Right atrium auricular region (tissue), 2 donors: ENCODE results near the gene IGFL3. TPM values are rescaled to one million over a fixed set of nuclear protein-coding genes. Genes with fewer than 3 reads are reported as not detected.

Source experiments
- DNase-seq: peaks from one replicate; pipeline ENCODE4 v3.0.0-alpha.2; 2019; ENCODE audit warnings: low spot score
- H3K27ac ChIP-seq, 2 donors: fragments of 200-600 bp; sonication (generic); 1 replicate in 1 of 2; 2 replicates in 1 of 2; pipeline ENCODE4 v1.5.1; 2016 to 2019
- H3K27me3 ChIP-seq, 2 donors: fragments of 200-600 bp; sonication (generic); one replicate each; pipeline versions ENCODE4 v1.5.1 to v1.6.0; 2017 to 2019
- H3K36me3 ChIP-seq: fragments of 200-600 bp; sonication (generic); one replicate; pipeline ENCODE4 v1.5.1; 2016
- H3K4me1 ChIP-seq, 2 donors: fragments of 200-600 bp; sonication (generic); one replicate each; pipeline versions ENCODE4 v1.5.1 to v1.6.0; 2017 to 2019
- H3K4me3 ChIP-seq, 2 donors: fragments of 200-600 bp; sonication (generic); 1 replicate in 1 of 2; 2 replicates in 1 of 2; pipeline ENCODE4 v1.5.1; 2017 to 2019; ENCODE audit warnings: mild to moderate bottlenecking in 1 of 2, moderate library complexity in 1 of 2
- H3K9me3 ChIP-seq, 2 donors: fragments of 200-600 bp; sonication (generic); one replicate each; pipeline ENCODE4 v1.5.1; 2019
- CTCF ChIP-seq, 2 donors: fragments of 200-600 bp; sonication (generic); IDR thresholded peaks; one replicate each; pipeline ENCODE4 v1.5.1; 2019; ENCODE audit warnings: antibody characterized with exemption in 2 of 2
- total RNA-seq, 2 donors: library from RNA; depleted of rRNA; stranded (reverse); fragments of >200 nt; gene quantifications; one replicate each; pipeline ENCODE4 v1.1.0, GENCODE V29; 2016

The IGFL3 gene
- total RNA-seq, 2 donors from 2014 or later, result not detected

DNA sequence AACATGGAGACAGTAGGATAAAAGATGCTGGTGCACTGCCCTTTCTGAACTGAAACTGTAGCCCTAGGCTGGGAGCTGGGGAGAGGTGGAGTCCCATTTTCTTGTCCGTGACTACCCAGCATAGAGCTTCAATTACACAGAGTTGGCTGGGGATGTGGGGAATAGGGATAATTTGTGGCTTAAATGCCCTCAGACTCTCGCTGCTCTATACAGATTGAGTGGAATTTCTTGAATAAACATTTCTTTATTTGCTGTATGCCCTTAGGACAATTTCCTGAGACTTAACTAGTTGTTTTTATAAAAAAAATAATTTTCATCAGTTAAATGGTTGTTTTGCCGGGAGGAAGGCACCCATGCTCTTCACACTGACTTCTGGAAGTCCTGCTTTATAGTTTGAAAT is 30.7 kb upstream of the IGFL3 start:
- H3K36me3 ChIP-seq, result no peaks in the 10 kb centered on the region

GRCh38 chr19:46150606-46151005 is 26.1 kb upstream of the IGFL3 start:
- DNase-seq, result no peak
- no peak for TF ChIP-seq CTCF (IDR thresholded peaks at IDR 0.05)

More for the DNA sequence above, 30.7 kb upstream of the IGFL3 start:
- Histone ChIP-seq H3K9me3 (no peaks in the 10 kb centered on the region), H3K4me1 (no peaks in the 10 kb centered on the region), H3K4me3 (no peak overlapping the region), H3K27ac (no peak overlapping the region), H3K27me3 (no peaks in the 10 kb centered on the region)
- no peak for DNase-seq
- no peak for TF ChIP-seq CTCF (IDR thresholded peaks at IDR 0.05)

DNA sequence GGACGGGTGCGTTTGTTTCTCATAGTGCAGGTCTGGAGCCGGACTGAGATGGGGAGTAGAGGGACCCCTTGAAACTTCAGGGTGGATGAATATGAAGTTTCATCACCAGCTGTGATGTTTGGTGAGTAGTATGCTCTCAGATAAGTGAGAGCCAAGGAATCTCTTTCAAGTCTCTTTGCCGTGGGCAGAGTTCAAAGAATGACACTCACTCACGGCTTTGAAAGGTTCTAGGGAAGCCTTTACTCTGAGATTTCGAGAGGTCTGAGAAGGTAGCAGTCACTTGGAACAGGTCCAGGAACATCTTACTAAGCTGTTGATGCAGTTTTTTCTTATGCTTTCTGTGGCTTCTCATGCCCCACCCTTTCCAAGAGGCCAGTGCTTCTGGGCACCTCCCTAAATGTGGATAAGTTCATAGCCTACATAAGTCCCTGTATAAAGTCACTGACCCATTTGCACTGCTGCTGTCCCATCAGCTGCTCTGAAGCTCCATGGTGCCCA is 23.4 kb upstream of the IGFL3 start, which contains the start of gene IGFL2:
Gene IGFL2, plus strand, starts transcription at position 448 of the 498 bp plus-strand sequence. Its CDS starts 41 bp downstream, at position 489.
- Histone ChIP-seq H3K4me1 (no peaks in the 10 kb centered on the region), H3K4me3 (no peak within 1 kb of the TSS), H3K9me3 (no peaks in the 10 kb centered on the region), H3K27me3 (no peaks in the 10 kb centered on the region), H3K27ac (no peak within 1 kb of the TSS), H3K36me3 (no peaks in the 10 kb centered on the region)
- DNase-seq, result no peak
- TF ChIP-seq CTCF (IDR thresholded peaks at IDR 0.05), result no peak

More at GRCh38 chr19:46150606-46151005, 26.1 kb upstream of the IGFL3 start:
- Histone ChIP-seq H3K4me1 (no peaks in the 10 kb centered on the region), H3K27ac (no peak overlapping the region), H3K4me3 (no peak overlapping the region), H3K36me3 (no peaks in the 10 kb centered on the region), H3K9me3 (no peaks in the 10 kb centered on the region), H3K27me3 (no peaks in the 10 kb centered on the region)

GRCh38 chr19:46147166-46147740 is 22.8 kb upstream of the IGFL3 start:
- no peak overlapping the region for H3K27ac ChIP-seq
- no peaks in the 10 kb centered on the region for H3K4me1 ChIP-seq
- no peak for TF ChIP-seq CTCF (IDR thresholded peaks at IDR 0.05)
- H3K4me3 ChIP-seq, result no peak overlapping the region
- no peak for DNase-seq
- H3K36me3 ChIP-seq, result no peaks in the 10 kb centered on the region
- H3K9me3 ChIP-seq, result no peaks in the 10 kb centered on the region
- H3K27me3 ChIP-seq, result no peaks in the 10 kb centered on the region

DNA sequence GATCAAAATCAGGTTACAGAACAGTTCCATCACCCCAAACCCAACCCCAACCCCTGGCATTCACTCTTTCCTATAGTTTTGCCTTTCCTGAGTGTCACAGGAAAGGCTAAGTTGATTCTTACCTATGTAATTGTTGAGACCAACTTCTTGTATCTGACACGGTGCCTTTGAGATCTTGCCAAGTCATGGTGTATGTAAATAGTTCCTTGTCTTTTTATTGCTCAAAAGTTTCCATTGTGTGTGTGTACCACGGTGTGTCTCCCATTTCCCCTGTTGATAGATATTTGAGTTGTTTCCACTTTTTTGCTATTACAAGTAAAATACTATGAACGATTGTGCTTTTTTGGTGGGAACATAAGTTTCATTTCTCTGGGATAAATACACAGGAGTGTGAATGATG is 20.3 kb upstream of the IGFL3 start:
- Histone ChIP-seq H3K27ac (no peak overlapping the region), H3K36me3 (no peaks in the 10 kb centered on the region), H3K27me3 (no peaks in the 10 kb centered on the region), H3K9me3 (no peaks in the 10 kb centered on the region), H3K4me1 (no peaks in the 10 kb centered on the region), H3K4me3 (no peak overlapping the region)
- no peak for DNase-seq
- no peak for TF ChIP-seq CTCF (IDR thresholded peaks at IDR 0.05)

DNA sequence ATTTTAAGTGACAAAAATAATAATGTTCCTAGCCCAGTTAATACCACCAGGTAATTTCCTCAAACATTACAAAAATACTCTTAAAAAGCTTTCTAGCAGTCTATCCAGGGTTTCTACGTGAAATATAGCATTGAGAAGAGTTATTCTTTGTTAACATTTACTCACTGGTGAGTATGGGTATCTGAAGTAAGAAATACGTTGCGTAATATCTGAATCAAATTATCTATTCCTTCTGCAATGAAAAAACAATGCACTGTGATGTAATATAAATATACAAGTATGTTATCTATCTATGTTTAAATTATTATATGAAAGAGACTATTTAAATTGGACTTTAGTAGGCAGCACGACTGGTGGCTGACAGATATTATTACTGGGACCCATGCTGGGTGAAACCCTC is 17.8 kb upstream of the IGFL3 start:
- no peaks in the 10 kb centered on the region for H3K9me3 ChIP-seq
- no peak overlapping the region for H3K4me3 ChIP-seq
- H3K27ac ChIP-seq, result no peak overlapping the region
- TF ChIP-seq CTCF (IDR thresholded peaks at IDR 0.05), result no peak
- H3K4me1 ChIP-seq, result no peaks in the 10 kb centered on the region
- H3K36me3 ChIP-seq, result no peaks in the 10 kb centered on the region
- H3K27me3 ChIP-seq, result no peaks in the 10 kb centered on the region
- DNase-seq, result no peak
